HepG2 (cell line): ENCODE results near the gene DLL4. TPM values are rescaled to one million over a fixed set of nuclear protein-coding genes. Genes with fewer than 3 reads are reported as not detected.

Source experiments
- BCLAF1 ChIP-seq: fragments of 450-650 bp; IDR thresholded peaks from 2 replicates; pipeline ENCODE4 v1.6.1; 2017; ENCODE audit warnings: mild to moderate bottlenecking
- CREM ChIP-seq, 2 experiments: sonication (generic) in 1 of 2; formaldehyde crosslinking in 1 of 2; IDR thresholded peaks; 2 replicates each; pipeline versions ENCODE4 v1.4.0 to v1.6.1; 2016 to 2020; ENCODE audit warnings: antibody characterized with exemption in 1 of 2, mild to moderate bottlenecking in 1 of 2, missing genetic modification reagents in 1 of 2
- DPF2 ChIP-seq: sonication (generic); formaldehyde crosslinking; IDR thresholded peaks from 2 replicates; pipeline ENCODE4 v1.4.0; 2020; ENCODE audit warnings: mild to moderate bottlenecking, low read depth, missing genetic modification reagents, borderline replicate concordance
- ELF4 ChIP-seq: sonication (generic); formaldehyde crosslinking; IDR thresholded peaks from 2 replicates; pipeline ENCODE4 v1.5.0; 2020; ENCODE audit warnings: missing genetic modification reagents, mild to moderate bottlenecking, moderate library complexity, borderline replicate concordance
- MXD3 ChIP-seq: IDR thresholded peaks from 2 replicates; pipeline ENCODE4 v1.6.1; 2016; ENCODE audit warnings: mild to moderate bottlenecking, missing biosample characterization, missing genetic modification reagents
- NFIB ChIP-seq: sonication (generic); formaldehyde crosslinking; IDR thresholded peaks from 2 replicates; pipeline ENCODE4 v1.9.0; 2021; ENCODE audit warnings: missing genetic modification reagents, mild to moderate bottlenecking, borderline replicate concordance
- RXRB ChIP-seq: IDR thresholded peaks from 2 replicates; pipeline ENCODE4 v1.6.1; 2016; ENCODE audit warnings: borderline replicate concordance, missing genetic modification reagents, missing compliant biosample characterization
- SRY ChIP-seq: sonication (generic); formaldehyde crosslinking; IDR thresholded peaks from 2 replicates; pipeline ENCODE4 v1.8.0; 2022; ENCODE audit warnings: mild to moderate bottlenecking, missing genetic modification reagents
- SSRP1 ChIP-seq: IDR thresholded peaks from 2 replicates; pipeline ENCODE4 v1.6.1; 2016; ENCODE audit warnings: control low read depth
- TBP ChIP-seq: sonication (generic); formaldehyde crosslinking; IDR thresholded peaks from 2 replicates; pipeline ENCODE4 v1.5.0; 2020; ENCODE audit warnings: missing genetic modification reagents
- ZBTB34 ChIP-seq: sonication (generic); formaldehyde crosslinking; IDR thresholded peaks from 2 replicates; pipeline ENCODE4 v1.8.0; 2022; ENCODE audit warnings: mild to moderate bottlenecking, missing genetic modification reagents
- ZNF331 ChIP-seq: sonication (generic); formaldehyde crosslinking; IDR thresholded peaks from 2 replicates; pipeline ENCODE4 v1.4.0; 2020; ENCODE audit warnings: missing genetic modification reagents
- ZNF530 ChIP-seq: sonication (generic); formaldehyde crosslinking; IDR thresholded peaks from 2 replicates; pipeline ENCODE4 v1.5.0; 2020; ENCODE audit warnings: low read depth, mild to moderate bottlenecking, missing genetic modification reagents
- ZNF609 ChIP-seq: sonication (generic); formaldehyde crosslinking; IDR thresholded peaks from 2 replicates; pipeline ENCODE4 v1.4.0; 2020; ENCODE audit warnings: mild to moderate bottlenecking, missing genetic modification reagents, borderline replicate concordance
- ZNF710 ChIP-seq: sonication (generic); formaldehyde crosslinking; IDR thresholded peaks from 2 replicates; pipeline ENCODE4 v1.5.0; 2020; ENCODE audit warnings: mild to moderate bottlenecking, missing genetic modification reagents, borderline replicate concordance
- polyA plus RNA-seq, 8 experiments: library from polyadenylated mRNA; depleted of rRNA in 3 of 8; stranded (reverse) in 7 of 8; unstranded in 1 of 8; fragments of >200 nt; fragmentation: Illumina TruSeq in 4 of 8; extraction: Trizol in 4 of 8; gene quantifications; 2 replicates each; pipeline versions ENCODE4 v1.2.1 to v1.2.3, GENCODE V29; 2011 to 2016; ENCODE audit warnings: low read depth in 4 of 8, missing spikeins in 1 of 8, mixed read lengths in 1 of 8; ENCODE audit not compliant: insufficient read depth in 1 of 8
- total RNA-seq, 5 experiments: library from RNA; depleted of rRNA; stranded (reverse); fragments of >200 nt; fragmentation: Illumina TruSeq; extraction: Trizol; gene quantifications; 2 replicates each; pipeline ENCODE4 v1.2.3, GENCODE V29; 2016; ENCODE audit warnings: low read depth in 1 of 5

The DLL4 gene
- total and polyA plus RNA-seq, 2 of the 13 experiments (the other 11 are each of a cell fraction or from before 2014, with no cell fraction given), result 0.20 to 0.25 TPM

GRCh38 chr15:40893733-40894680 is 35.1 kb upstream of the DLL4 start, which contains the start of gene VPS18 (continued):
- TF ChIP-seq BCLAF1 (no peak), SRY (no peak), MXD3 (CRISPR knock-in tag) (no peak; the same call in 1 of the 2 replicates), ZBTB34 (CRISPR knock-in tag) (0 out of 2 replicates have a peak, but pooled peaks have one; percentile 46), ZNF609 (CRISPR knock-in tag) (peak; percentile 42; the same call in 1 of the 2 replicates), CREM (IDR thresholded peaks at IDR 0.05) (peak; percentile 89), CREM (CRISPR knock-in tag; IDR thresholded peaks at IDR 0.05) (peak; percentile 68), TBP (CRISPR knock-in tag) (no peak), ZNF710 (no peak), DPF2 (CRISPR knock-in tag) (no peak), ZNF331 (CRISPR knock-in tag) (peak; percentile 82; the same call in 1 of the 2 replicates), SSRP1 (CRISPR knock-in tag) (no peak), RXRB (peak; percentile 43; the same call in 1 of the 2 replicates), ZNF530 (CRISPR knock-in tag) (no peak; the same call in 1 of the 2 replicates), NFIB (no peak), ELF4 (CRISPR knock-in tag) (peak; percentile 38; the same call in 1 of the 2 replicates)
